AG04449 (cell line): ENCODE results near the gene LINS1.

Experiments
- CTCF ChIA-PET: fragments of 350-600 bp; formaldehyde crosslinking; extraction: SDS; loops from one replicate; lab custom pipeline; 2021; ENCODE audit warnings: antibody characterized with exemption; lab: Yijun Ruan, JAX
- POLR2A ChIA-PET: fragments of 400-600, 350-600 bp; formaldehyde crosslinking; extraction: SDS; loops from one replicate; lab custom pipeline; 2020; ENCODE audit warnings: antibody characterized with exemption, inconsistent platforms; lab: Yijun Ruan, JAX
- DNase-seq: peaks from one replicate; pipeline ENCODE4 v3.0.0-alpha.2; 2010; ENCODE audit warnings: low read depth, low spot score
- H3K4me3 ChIP-seq: 2 replicates; pipeline ENCODE4 v1.5.1; 2011; ENCODE audit warnings: low read depth, mild to moderate bottlenecking, control low read depth, low read length
- TF ChIP-seq, protein P1 (sequence below): IDR thresholded peaks from one replicate; pipeline ENCODE4 v1.5.1; 2011; ENCODE audit warnings: mild to moderate bottlenecking, moderate library complexity, low read length, control low read depth, inconsistent platforms; ENCODE audit not compliant: insufficient read depth; ENCODE audit errors: missing control alignments

Gene LINS1

GRCh38 chr15:100521907-100522306 lies 80.1 kb downstream of the LINS1 start:
- no peak overlapping the region for H3K4me3 ChIP-seq
- POLR2A ChIA-PET, result no interaction called here
- no peak for DNase-seq
- TF ChIP-seq, protein P1, sequence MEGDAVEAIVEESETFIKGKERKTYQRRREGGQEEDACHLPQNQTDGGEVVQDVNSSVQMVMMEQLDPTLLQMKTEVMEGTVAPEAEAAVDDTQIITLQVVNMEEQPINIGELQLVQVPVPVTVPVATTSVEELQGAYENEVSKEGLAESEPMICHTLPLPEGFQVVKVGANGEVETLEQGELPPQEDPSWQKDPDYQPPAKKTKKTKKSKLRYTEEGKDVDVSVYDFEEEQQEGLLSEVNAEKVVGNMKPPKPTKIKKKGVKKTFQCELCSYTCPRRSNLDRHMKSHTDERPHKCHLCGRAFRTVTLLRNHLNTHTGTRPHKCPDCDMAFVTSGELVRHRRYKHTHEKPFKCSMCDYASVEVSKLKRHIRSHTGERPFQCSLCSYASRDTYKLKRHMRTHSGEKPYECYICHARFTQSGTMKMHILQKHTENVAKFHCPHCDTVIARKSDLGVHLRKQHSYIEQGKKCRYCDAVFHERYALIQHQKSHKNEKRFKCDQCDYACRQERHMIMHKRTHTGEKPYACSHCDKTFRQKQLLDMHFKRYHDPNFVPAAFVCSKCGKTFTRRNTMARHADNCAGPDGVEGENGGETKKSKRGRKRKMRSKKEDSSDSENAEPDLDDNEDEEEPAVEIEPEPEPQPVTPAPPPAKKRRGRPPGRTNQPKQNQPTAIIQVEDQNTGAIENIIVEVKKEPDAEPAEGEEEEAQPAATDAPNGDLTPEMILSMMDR, result no peak
- CTCF ChIA-PET, result no interaction called here

DNA sequence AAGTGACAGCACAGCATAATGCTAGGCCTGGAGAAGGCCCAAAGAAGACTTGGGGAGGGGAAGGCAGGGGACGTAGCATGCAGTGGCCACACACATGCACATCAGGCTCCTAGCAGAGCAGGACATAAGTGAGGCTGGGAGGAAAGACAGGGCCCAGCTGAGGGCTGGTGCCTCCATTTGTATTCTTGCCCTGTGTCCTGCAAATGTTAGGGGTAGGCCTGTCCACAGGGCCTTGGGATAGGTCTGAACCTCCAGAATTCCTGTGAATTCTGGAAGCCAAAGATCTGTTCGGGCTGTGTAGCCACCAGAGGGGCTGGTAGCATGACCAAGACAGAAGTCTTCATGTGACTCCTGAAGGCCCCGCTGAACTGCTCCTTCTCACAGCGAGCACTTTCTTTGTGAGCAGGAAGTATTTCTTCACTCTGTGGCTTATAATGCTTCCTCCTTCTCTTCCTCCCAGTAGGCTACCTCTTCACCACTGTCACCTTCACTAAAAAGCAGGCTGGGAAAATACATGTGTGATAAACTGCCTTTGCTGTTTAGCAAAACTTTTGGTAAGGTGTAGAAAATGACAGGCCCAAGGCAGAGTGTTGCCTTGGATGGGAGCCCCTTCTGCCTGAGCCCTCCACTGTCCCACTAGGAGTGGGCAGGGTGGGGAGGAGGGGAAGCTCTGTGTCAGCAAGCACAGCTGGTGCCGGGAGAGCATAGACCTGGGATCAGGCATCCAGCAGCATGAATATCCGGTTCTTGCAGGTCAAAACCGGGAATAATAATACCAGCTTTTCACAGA lies 81.7 kb downstream of the LINS1 start:
- DNase-seq, result no peak
- POLR2A ChIA-PET, result no interaction called here
- CTCF ChIA-PET, result no interaction called here

GRCh38 chr15:100517846-100518245 lies 84.1 kb downstream of the LINS1 start:
- TF ChIP-seq, protein P1, result no peak
- CTCF ChIA-PET, result no interaction called here
- no peak for DNase-seq
- POLR2A ChIA-PET, result no interaction called here
- H3K4me3 ChIP-seq, result no peak overlapping the region

More for the DNA sequence above, 81.7 kb downstream of the LINS1 start:
- TF ChIP-seq, protein P1, result no peak
- no peak overlapping the region for H3K4me3 ChIP-seq
